ENCODE results near the gene IGFN1.

- TF ChIP-seq EZH2 (IDR thresholded peaks at IDR 0.05; ENCODE audit: borderline replicate concordance, low read depth, low read length, severe bottlenecking) (no peak), CTCF (IDR thresholded peaks at IDR 0.05; ENCODE audit: borderline replicate concordance, extremely low read depth, low read length, poor library complexity, severe bottlenecking) (no peak)
These were observed 3.4 kb downstream of the IGFN1 start for GRCh38 chr1:201194046-201194445.
